Rectal smooth muscle tissue (tissue), 1 donor: Measurements from ENCODE around the gene LRRC28.

Source experiments
- H3K27ac ChIP-seq: one replicate; pipeline ENCODE4 v1.7.0; 2013; ENCODE audit warnings: low read depth, low read length, inconsistent platforms
- H3K27me3 ChIP-seq: one replicate; pipeline ENCODE4 v1.7.0; 2013; ENCODE audit warnings: low read length; ENCODE audit not compliant: control insufficient read depth, insufficient read depth
- H3K36me3 ChIP-seq: one replicate; pipeline ENCODE4 v1.7.0; 2013; ENCODE audit warnings: low read length; ENCODE audit not compliant: control insufficient read depth, insufficient read depth
- H3K4me1 ChIP-seq: one replicate; pipeline ENCODE4 v1.7.0; 2013; ENCODE audit warnings: low read length; ENCODE audit not compliant: control insufficient read depth, insufficient read depth
- H3K4me3 ChIP-seq: one replicate; pipeline ENCODE4 v1.7.0; 2013; ENCODE audit warnings: low read length
- H3K9ac ChIP-seq: one replicate; pipeline ENCODE4 v1.7.0; 2013; ENCODE audit warnings: low read length

The LRRC28 gene

GRCh38 chr15:99340347-99340746 is 89.1 kb downstream of the LRRC28 start:
- H3K4me3 ChIP-seq = no peak overlapping the region
- no peaks in the 10 kb centered on the region for H3K27me3 ChIP-seq
- H3K27ac ChIP-seq = no peak overlapping the region
- H3K36me3 ChIP-seq = no peaks in the 10 kb centered on the region
- H3K4me1 ChIP-seq = no peaks in the 10 kb centered on the region
- no peak overlapping the region for H3K9ac ChIP-seq

GRCh38 chr15:99341786-99342185 is 90.5 kb downstream of the LRRC28 start:
- H3K9ac ChIP-seq = no peak overlapping the region
- no peak overlapping the region for H3K4me3 ChIP-seq
- no peaks in the 10 kb centered on the region for H3K4me1 ChIP-seq
- no peak overlapping the region for H3K27ac ChIP-seq
- H3K27me3 ChIP-seq = no peaks in the 10 kb centered on the region
- no peaks in the 10 kb centered on the region for H3K36me3 ChIP-seq

GRCh38 chr15:99343208-99343607 is 91.9 kb downstream of the LRRC28 start:
- no peak overlapping the region for H3K27ac ChIP-seq

GRCh38 chr15:99343881-99344551 is 92.7 kb downstream of the LRRC28 start:
- Histone ChIP-seq H3K27ac (no peak overlapping the region), H3K36me3 (no peaks in the 10 kb centered on the region), H3K4me3 (no peak overlapping the region), H3K27me3 (no peaks in the 10 kb centered on the region), H3K4me1 (no peaks in the 10 kb centered on the region), H3K9ac (no peak overlapping the region)

More at GRCh38 chr15:99343208-99343607, 91.9 kb downstream of the LRRC28 start:
- H3K4me3 ChIP-seq = no peak overlapping the region
- no peak overlapping the region for H3K9ac ChIP-seq
- no peaks in the 10 kb centered on the region for H3K27me3 ChIP-seq
- no peaks in the 10 kb centered on the region for H3K36me3 ChIP-seq
- no peaks in the 10 kb centered on the region for H3K4me1 ChIP-seq

- Histone ChIP-seq H3K27me3 (no peaks in the 10 kb centered on the region), H3K27ac (no peak overlapping the region), H3K4me3 (no peak overlapping the region), H3K4me1 (no peaks in the 10 kb centered on the region), H3K36me3 (no peaks in the 10 kb centered on the region), H3K9ac (no peak overlapping the region)
These were observed 93.4 kb downstream of the LRRC28 start for GRCh38 chr15:99344639-99345038.

GRCh38 chr15:99345242-99345641 is 94.0 kb downstream of the LRRC28 start:
- H3K9ac ChIP-seq = no peak overlapping the region
- H3K27ac ChIP-seq = no peak overlapping the region

GRCh38 chr15:99345832-99346462 is 94.7 kb downstream of the LRRC28 start:
- H3K27ac ChIP-seq = no peak overlapping the region
- no peak overlapping the region for H3K9ac ChIP-seq
- H3K27me3 ChIP-seq = no peaks in the 10 kb centered on the region
- H3K4me1 ChIP-seq = no peaks in the 10 kb centered on the region
- H3K36me3 ChIP-seq = no peaks in the 10 kb centered on the region
- H3K4me3 ChIP-seq = no peak overlapping the region

More at GRCh38 chr15:99345242-99345641, 94.0 kb downstream of the LRRC28 start:
- Histone ChIP-seq H3K4me1 (no peaks in the 10 kb centered on the region), H3K27me3 (no peaks in the 10 kb centered on the region), H3K4me3 (no peak overlapping the region), H3K36me3 (no peaks in the 10 kb centered on the region)

- no peak overlapping the region for H3K9ac ChIP-seq
- H3K36me3 ChIP-seq = no peaks in the 10 kb centered on the region
- H3K27ac ChIP-seq = no peak overlapping the region
- no peak overlapping the region for H3K4me3 ChIP-seq
- H3K27me3 ChIP-seq = no peaks in the 10 kb centered on the region
- H3K4me1 ChIP-seq = no peaks in the 10 kb centered on the region
These were observed 96.3 kb downstream of the LRRC28 start for GRCh38 chr15:99347574-99347973.

- Histone ChIP-seq H3K27ac (no peak overlapping the region), H3K36me3 (no peaks in the 10 kb centered on the region), H3K4me3 (no peak overlapping the region), H3K4me1 (no peaks in the 10 kb centered on the region), H3K27me3 (no peaks in the 10 kb centered on the region), H3K9ac (no peak overlapping the region)
These were observed 97.1 kb downstream of the LRRC28 start for GRCh38 chr15:99348412-99348811.

GRCh38 chr15:99350408-99350807 is 99.1 kb downstream of the LRRC28 start:
- Histone ChIP-seq H3K9ac (no peak overlapping the region), H3K36me3 (no peaks in the 10 kb centered on the region), H3K27me3 (no peaks in the 10 kb centered on the region), H3K4me1 (no peaks in the 10 kb centered on the region), H3K27ac (no peak overlapping the region), H3K4me3 (no peak overlapping the region)

GRCh38 chr15:99359769-99360168 is 108.5 kb downstream of the LRRC28 start:
- Histone ChIP-seq H3K27me3 (no peaks in the 10 kb centered on the region), H3K4me3 (no peak overlapping the region), H3K36me3 (no peaks in the 10 kb centered on the region), H3K9ac (no peak overlapping the region), H3K4me1 (no peaks in the 10 kb centered on the region), H3K27ac (no peak overlapping the region)

GRCh38 chr15:99361545-99362185 is 110.4 kb downstream of the LRRC28 start:
- no peaks in the 10 kb centered on the region for H3K36me3 ChIP-seq
- no peaks in the 10 kb centered on the region for H3K4me1 ChIP-seq
- H3K4me3 ChIP-seq = no peak overlapping the region
- no peak overlapping the region for H3K9ac ChIP-seq
- no peak overlapping the region for H3K27ac ChIP-seq
- no peaks in the 10 kb centered on the region for H3K27me3 ChIP-seq
